Activated gamma-delta T cell treated with anti-CD3 and anti-CD28 coated beads, Interleukin-2, amount 50 U/mL, for 16 hours (primary cell): Measurements from ENCODE around the gene RAET1L.
A peak's percentile ranks its signal among the peaks of the same experiment; 100 is the strongest.
"Not testable (repeated sequence)": the region's sequence is repeated elsewhere in the genome, so short reads cannot be mapped to it uniquely, and the experiment has no call there.

ENCODE experiments used
- DNase-seq: peaks from one replicate; pipeline ENCODE4 v3.0.0-alpha.2; 2020; ENCODE audit warnings: low read depth

RAET1L gene

GRCh38 chr6:150016324-150017185 lies 8.8 kb downstream of the RAET1L start:
- peak; percentile 46 for DNase-seq

- DNase-seq, result not testable (repeated sequence)
Measured at GRCh38 chr6:150015281-150016001, 9.9 kb downstream of the RAET1L start.

- not testable (repeated sequence) for DNase-seq
Measured at GRCh38 chr6:150014623-150015280, 10.6 kb downstream of the RAET1L start.

DNA sequence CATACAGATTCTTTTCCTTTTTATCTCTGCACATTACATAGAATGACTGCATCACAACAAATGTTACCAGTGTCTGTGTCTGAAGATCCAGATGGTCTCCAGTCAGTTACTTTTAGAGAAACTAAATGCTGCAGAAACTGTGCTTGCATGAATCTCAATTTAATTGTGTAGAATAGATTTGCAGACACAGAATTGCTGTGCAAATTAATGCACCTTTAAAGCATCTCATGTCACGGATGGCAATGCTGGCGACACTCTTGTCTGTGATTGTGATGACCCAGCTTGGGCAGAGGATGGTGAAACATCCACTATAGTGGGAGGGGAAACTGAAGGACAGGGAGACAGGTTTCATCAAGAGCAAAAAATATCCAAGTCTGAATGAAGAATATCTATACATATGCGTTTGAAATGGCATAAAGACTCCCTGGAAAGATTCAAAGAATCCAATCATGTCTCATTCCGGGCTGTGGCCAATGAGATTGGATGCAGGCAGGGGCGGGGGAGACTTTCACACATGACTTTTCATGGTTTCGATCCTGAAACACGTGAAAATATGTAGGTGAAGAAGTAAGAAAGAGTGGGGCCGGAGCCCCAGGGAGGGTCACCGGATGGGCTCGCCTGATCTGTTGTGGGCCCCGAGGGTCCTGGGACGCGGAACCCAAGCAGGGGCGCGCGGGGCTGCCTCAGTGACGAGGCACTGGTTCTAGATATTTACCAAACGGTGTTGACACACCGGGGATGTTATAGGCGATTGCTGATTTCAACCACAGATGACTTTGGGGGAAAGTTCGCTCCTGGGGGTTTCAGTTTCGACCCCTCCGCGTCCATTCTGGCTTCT lies 11.3 kb downstream of the RAET1L start:
- DNase-seq, result not testable (repeated sequence)

DNA sequence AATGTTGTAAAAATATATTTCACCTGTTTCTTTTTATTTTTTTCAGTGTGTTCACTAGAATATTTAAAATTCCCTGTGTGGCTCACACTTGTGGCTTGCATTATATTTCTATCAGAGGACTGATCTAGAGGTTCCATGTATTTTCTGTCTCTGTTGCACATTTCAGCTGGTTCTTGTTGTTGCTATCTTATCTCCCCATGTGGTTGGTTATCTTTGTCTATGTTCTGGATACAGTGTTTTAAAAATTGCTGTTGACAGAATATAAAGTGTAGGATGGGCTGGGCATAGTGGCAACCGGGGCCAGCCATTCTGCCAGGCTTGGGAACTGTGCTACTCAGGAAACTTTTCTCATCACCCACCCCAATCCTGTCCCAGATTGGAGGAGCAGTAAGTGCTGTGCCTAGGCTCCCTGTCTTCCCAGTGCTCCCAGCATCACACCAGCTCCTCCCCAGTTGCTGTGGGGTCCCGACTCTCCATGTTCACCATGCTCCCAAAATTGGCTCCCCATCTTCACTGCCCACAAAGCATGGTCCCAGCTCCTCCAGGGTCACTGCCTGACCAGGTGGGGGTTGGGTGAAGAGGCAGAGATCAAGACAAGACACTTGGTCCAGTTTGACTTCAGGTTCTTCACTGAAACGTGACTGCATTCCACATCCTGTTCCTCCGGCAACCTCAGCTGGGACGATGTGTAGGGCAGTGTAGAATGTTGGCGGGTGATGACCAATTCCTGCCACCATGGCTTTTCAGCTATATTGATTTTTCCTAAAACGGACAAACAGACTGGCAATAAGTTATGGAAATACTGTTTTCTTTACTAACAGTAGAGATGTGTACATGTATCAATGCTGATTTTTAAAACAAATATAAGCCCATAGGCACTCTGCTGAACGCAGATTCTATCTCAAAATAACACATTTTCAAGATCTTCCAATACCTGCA lies 12.2 kb downstream of the RAET1L start:
- not testable (repeated sequence) for DNase-seq

DNA sequence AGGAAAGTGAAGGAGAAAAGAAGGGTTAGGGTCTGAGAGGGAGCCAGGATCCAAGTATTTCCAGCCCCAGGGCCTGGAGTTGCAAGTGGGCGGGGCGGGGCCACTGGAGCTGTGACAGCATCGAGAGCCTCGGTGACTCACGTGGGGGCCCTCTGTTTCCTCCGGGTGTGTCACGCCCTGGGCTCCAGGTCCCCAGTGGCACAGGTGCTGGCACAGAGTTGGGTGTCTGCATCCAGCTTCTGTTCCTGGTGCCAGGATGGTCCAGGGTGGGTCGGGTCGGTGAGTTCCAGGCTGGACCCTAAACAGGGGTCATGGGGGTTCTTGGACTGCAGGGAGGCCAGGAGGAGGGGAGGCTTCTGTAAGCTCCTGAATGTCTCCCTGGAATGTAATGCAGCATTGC lies 16.7 kb downstream of the RAET1L start:
- no peak for DNase-seq

DNA sequence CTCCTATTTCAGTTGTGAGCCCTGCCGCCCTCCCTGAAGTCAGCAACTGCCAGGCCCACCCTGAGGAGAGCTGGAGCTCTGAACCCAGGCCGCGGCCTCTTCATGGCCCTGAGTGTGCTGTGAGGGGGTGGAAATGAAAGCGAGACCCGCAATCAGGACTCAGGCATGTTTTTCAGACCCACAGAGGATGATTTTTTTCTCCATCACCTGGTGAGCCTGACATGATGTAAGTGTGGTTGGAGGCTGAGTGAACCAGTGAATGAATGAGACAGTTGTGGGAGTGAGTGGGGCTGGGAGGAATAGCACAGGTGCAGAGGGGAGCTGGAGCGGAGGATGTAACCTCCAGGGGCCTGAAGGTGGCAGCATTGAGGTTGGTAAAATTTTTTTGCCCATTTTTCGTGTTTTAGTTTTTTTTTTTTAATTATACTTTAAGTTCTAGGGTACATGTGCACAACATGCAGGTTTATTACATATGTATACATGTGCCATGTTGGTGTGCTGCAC lies 18.3 kb downstream of the RAET1L start:
- no peak for DNase-seq

GRCh38 chr6:150005761-150006651 lies 19.3 kb downstream of the RAET1L start:
- no peak for DNase-seq

DNA sequence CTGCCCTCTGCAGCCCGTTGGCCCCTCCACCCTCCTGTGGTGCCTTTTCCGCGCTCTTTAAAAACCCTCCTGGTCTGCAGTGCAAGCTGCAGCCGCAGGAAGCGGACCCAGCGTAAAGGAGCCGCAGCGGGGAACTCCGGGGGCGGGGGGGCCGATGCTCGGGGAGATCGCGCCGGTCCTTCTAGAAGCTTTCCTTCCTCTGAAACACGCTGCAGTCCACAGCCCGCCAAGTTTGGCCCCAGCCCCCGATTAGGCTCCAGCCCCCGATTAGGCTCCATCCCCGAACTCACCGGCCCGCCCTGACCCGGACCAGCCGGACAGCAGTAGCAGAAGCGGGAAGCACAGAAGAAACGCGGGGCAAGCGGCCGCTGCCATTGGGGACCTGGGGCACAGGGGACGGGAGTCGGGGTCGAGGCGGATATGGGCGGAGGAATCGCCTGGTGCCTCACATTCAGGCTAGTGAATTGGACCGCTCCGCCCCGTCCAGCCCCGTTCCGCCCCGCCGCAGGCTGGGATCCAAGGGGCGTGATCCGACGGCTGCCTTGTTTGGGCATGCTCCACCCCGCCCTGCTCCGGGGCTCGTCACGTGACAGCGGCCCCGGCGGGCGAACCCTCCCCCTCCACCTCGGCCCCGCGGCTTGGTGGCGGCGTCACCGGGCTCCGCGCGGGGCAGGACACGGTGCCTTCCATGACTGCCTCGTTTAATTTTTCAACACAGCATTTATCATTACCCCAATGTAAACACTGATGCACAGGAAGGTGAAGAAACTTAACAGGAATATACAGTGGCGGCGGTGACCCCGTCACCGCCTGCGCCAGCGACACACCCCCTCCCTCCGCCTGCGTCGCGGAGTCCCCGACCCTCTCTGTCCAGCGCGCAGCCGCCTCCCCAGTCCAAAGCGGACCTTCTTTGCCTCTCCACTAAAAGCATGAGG lies 20.3 kb downstream of the RAET1L start:
- peak; percentile 77 for DNase-seq

DNA sequence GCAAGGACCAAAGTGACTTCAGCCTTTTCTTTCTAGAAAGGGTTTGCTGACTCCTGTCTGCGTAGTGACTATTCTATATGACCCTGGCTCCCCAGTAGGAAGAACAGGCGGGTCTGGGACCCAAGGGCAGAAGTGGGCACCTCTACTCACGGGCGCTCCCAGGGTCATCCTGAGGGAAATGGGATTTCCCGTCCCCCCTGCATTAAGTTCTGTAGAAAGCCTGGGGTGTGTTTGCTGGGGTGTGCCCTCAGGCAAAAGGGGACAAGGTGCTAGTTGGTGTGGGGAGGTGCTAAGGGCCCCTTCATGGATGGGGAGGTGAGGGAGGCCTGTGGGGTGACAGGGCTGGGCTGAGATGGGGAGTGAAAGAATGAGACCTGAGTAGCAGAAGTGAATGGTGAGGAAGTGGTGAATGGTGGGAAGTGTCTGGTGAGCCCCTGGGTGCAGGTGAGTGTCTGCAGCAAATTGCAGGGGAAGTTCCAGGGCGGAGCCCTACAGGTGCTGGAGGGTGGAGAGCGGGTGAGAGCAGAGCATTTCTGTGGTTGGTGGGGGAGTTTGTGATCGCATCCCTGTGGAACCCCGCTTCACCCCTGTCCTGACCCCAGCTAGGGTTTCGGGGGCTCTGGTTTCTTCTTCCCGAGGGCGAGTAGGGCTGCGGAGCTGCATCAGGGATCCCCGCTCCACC lies 21.1 kb downstream of the RAET1L start:
- peak; percentile 40 for DNase-seq

GRCh38 chr6:150003599-150003998 lies 21.7 kb downstream of the RAET1L start:
- not testable (repeated sequence) for DNase-seq

DNA sequence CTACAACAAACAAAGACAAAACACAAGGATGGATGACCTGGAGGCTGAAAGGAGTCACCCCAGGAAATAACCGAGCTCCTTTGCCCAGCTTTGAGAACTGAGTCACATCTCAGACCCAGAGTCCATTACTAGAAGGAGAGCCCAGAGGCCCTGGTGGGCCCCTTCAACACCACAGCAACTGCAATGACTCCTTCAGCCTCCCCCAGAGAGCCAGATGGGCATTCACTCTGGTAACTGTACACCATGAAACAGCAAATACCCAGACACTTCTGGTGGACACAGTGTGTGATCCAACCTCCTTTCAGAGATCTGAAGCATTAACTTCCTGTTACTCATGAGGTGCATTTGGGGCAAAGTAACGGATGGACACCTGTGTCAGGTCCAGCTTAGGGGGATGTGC lies 22.6 kb downstream of the RAET1L start:
- no peak for DNase-seq

DNA sequence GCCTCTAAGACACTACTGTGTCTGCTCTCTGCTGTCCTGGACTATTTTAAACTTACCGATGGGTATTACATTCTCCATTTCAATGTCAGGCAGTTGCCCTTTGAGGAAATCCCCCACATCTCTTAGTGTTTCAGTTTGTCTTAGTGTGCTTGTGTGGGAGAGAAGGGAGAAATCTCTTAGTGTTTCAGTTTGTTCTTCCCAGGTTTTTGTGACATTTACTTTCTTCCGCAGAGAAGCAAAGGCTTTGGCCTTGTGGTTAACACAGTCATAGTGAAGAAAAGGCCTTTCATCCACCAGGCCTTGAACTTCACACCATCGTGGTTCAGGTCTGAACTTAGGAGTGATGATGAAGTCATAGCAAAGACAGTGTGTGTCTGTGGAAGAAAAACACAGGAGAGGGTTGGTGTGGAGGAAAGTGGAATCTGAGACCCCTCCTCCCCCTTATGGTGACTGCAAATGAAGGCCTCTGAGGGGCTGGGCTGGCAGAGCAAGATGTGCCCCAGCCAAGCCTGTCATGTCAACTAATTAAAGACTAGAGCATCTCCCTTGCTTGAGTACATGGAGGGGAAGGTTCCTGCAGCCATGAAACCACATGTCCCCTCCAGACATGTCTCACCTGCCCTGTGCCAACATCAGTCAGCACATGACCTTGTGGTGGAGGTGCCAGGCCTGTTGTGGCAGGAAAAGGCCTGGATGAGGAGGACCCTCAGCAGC lies 23.9 kb downstream of the RAET1L start:
- DNase-seq, result no peak

DNA sequence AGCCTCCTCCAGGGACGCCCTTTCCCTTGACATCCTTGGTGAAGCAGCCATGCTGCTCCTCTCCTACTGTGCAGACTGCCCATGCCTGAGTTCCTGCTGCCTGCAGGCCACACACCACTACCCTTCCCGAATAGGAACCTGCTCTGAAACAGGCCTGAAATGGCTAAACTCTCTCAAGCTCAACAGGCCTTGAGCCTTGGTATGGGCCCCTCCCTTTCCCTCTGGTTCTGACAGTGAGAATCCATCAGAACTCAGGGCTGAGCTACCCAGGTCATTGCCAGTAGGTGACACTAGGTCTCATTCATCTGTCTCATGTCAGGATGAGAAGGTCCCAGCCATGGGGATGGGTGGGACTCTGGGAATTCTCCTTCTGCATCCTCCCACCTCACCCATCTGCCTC lies 25.7 kb downstream of the RAET1L start:
- no peak for DNase-seq

GRCh38 chr6:149995971-149996370 lies 29.4 kb downstream of the RAET1L start:
- DNase-seq, result no peak

- no peak for DNase-seq
Measured at GRCh38 chr6:149995235-149995750, 30.0 kb downstream of the RAET1L start.

- DNase-seq, result no peak
Measured at GRCh38 chr6:149991838-149992237, 33.5 kb downstream of the RAET1L start.
